KMS-11 (cell line): ENCODE measurements around the gene MAGI2.

Experiments
- H2AFZ ChIP-seq: fragments of 200-600 bp; sonication (generic); 2 replicates; pipeline ENCODE4 v1.6.1; 2016; ENCODE audit warnings: antibody characterized with exemption, mixed run types, low read depth
- H3K27ac ChIP-seq: fragments of 200-600 bp; sonication (generic); 2 replicates; pipeline ENCODE4 v1.6.1; 2016; ENCODE audit warnings: mild to moderate bottlenecking, mixed run types
- H3K27me3 ChIP-seq: fragments of 200-600 bp; sonication (generic); 2 replicates; pipeline ENCODE4 v1.6.1; 2017; ENCODE audit warnings: mild to moderate bottlenecking, low read depth, mixed run types, moderate library complexity; ENCODE audit not compliant: insufficient read depth
- H3K36me3 ChIP-seq: fragments of 200-600 bp; sonication (generic); 2 replicates; pipeline ENCODE4 v1.6.1; 2017; ENCODE audit warnings: mild to moderate bottlenecking, mixed run types; ENCODE audit not compliant: insufficient read depth
- H3K4me1 ChIP-seq: fragments of 200-600 bp; sonication (generic); 2 replicates; pipeline ENCODE4 v1.6.1; 2016; ENCODE audit warnings: mild to moderate bottlenecking, low read depth, mixed run types; ENCODE audit not compliant: poor library complexity, severe bottlenecking
- H3K4me2 ChIP-seq: fragments of 200-600 bp; sonication (generic); 2 replicates; pipeline ENCODE4 v1.7.0; 2016; ENCODE audit warnings: mild to moderate bottlenecking, mixed run types
- H3K4me3 ChIP-seq: fragments of 200-600 bp; sonication (generic); IDR thresholded peaks from 2 replicates; pipeline ENCODE4 v1.6.1; 2017; ENCODE audit warnings: low read depth, low read length, mixed read lengths; ENCODE audit not compliant: insufficient read depth
- H3K79me2 ChIP-seq: fragments of 200-600 bp; sonication (generic); 2 replicates; pipeline ENCODE4 v1.6.1; 2016; ENCODE audit warnings: low read depth, mixed run types; ENCODE audit not compliant: insufficient read depth
- H3K9ac ChIP-seq: fragments of 200-600 bp; sonication (generic); 2 replicates; pipeline ENCODE4 v1.6.1; 2016; ENCODE audit warnings: mild to moderate bottlenecking, mixed run types
- H4K20me1 ChIP-seq: fragments of 200-600 bp; sonication (generic); 2 replicates; pipeline ENCODE4 v1.6.1; 2016; ENCODE audit warnings: mild to moderate bottlenecking, mixed run types; ENCODE audit not compliant: insufficient read depth
- CTCF ChIP-seq: fragments of 200-600 bp; sonication (generic); conservative IDR thresholded peaks from 2 replicates; pipeline ENCODE4 v1.6.1; 2017; ENCODE audit warnings: low read depth, mild to moderate bottlenecking, antibody characterized with exemption, low read length, moderate library complexity, mixed read lengths

MAGI2 gene

GRCh38 chr7:78523930-78524329, 929.5 kb downstream of the MAGI2 start:
- H3K4me3 ChIP-seq: no peak overlapping the region
- no peaks in the 10 kb centered on the region for H3K4me1 ChIP-seq
- TF ChIP-seq CTCF: no peak
- H3K4me2 ChIP-seq: no peak overlapping the region
- H3K79me2 ChIP-seq: no peaks in the 10 kb centered on the region
- H3K9ac ChIP-seq: no peak overlapping the region
- no peaks in the 10 kb centered on the region for H4K20me1 ChIP-seq
- H3K27me3 ChIP-seq: no peaks in the 10 kb centered on the region
- H3K36me3 ChIP-seq: no peaks in the 10 kb centered on the region
- no peak overlapping the region for H3K27ac ChIP-seq
- no peak overlapping the region for H2AFZ ChIP-seq

GRCh38 chr7:78521961-78522360, 931.5 kb downstream of the MAGI2 start:
- Histone ChIP-seq H3K4me3 (no peak overlapping the region), H3K79me2 (no peaks in the 10 kb centered on the region), H4K20me1 (no peaks in the 10 kb centered on the region), H2AFZ (no peak overlapping the region), H3K36me3 (no peaks in the 10 kb centered on the region), H3K4me1 (no peaks in the 10 kb centered on the region), H3K4me2 (no peak overlapping the region), H3K9ac (no peak overlapping the region), H3K27ac (no peak overlapping the region), H3K27me3 (no peaks in the 10 kb centered on the region)
- TF ChIP-seq CTCF: no peak

- no peaks in the 10 kb centered on the region for H3K4me1 ChIP-seq
- H3K27me3 ChIP-seq: no peaks in the 10 kb centered on the region
- H3K36me3 ChIP-seq: no peaks in the 10 kb centered on the region
- no peaks in the 10 kb centered on the region for H4K20me1 ChIP-seq
- no peak for TF ChIP-seq CTCF
- H3K27ac ChIP-seq: no peak overlapping the region
- no peak overlapping the region for H3K4me2 ChIP-seq
- no peak overlapping the region for H3K4me3 ChIP-seq
- no peak overlapping the region for H2AFZ ChIP-seq
- H3K79me2 ChIP-seq: no peaks in the 10 kb centered on the region
- H3K9ac ChIP-seq: no peak overlapping the region
Measured at GRCh38 chr7:78516450-78516849, 937.0 kb downstream of the MAGI2 start.

- no peaks in the 10 kb centered on the region for H3K36me3 ChIP-seq
- H3K4me2 ChIP-seq: no peak overlapping the region
- no peaks in the 10 kb centered on the region for H3K79me2 ChIP-seq
- no peak overlapping the region for H3K9ac ChIP-seq
- no peak for TF ChIP-seq CTCF
- H2AFZ ChIP-seq: no peak overlapping the region
- no peaks in the 10 kb centered on the region for H4K20me1 ChIP-seq
- H3K27me3 ChIP-seq: no peaks in the 10 kb centered on the region
- no peaks in the 10 kb centered on the region for H3K4me1 ChIP-seq
- no peak overlapping the region for H3K4me3 ChIP-seq
- H3K27ac ChIP-seq: no peak overlapping the region
Measured at GRCh38 chr7:78514634-78515033, 938.8 kb downstream of the MAGI2 start.
